Erythroblast (primary cell): ENCODE measurements around the gene TYK2.

Source experiments
- GATA1 ChIP-seq: IDR thresholded peaks from 2 replicates; pipeline ENCODE4 v1.6.1; 2011; ENCODE audit warnings: low read depth, mild to moderate bottlenecking, control low read depth, low read length, moderate library complexity
- POLR2A ChIP-seq: IDR thresholded peaks from 2 replicates; pipeline ENCODE4 v1.6.1; 2011; ENCODE audit warnings: mild to moderate bottlenecking, low read length

- no peak for TF ChIP-seq POLR2A
- no peak for TF ChIP-seq GATA1
These were observed 41.1 kb upstream of the TYK2 start for GRCh38 chr19:10421240-10422045.
